Left ventricle myocardium inferior (tissue), 1 donor: ENCODE results near the gene PLCXD3. TPM values are rescaled to one million over a fixed set of nuclear protein-coding genes. Genes with fewer than 3 reads are reported as not detected.

ENCODE experiments used
- DNase-seq: peaks from one replicate; pipeline ENCODE4 v3.0.0-alpha.2; 2020
- H3K27ac ChIP-seq: fragments of 200-600 bp; replicated peaks from 2 replicates; pipeline ENCODE4 v1.8.0; 2021
- H3K27me3 ChIP-seq: fragments of 200-600 bp; 2 replicates; pipeline ENCODE4 v1.8.0; 2021; ENCODE audit warnings: low read depth
- H3K36me3 ChIP-seq: fragments of 200-600 bp; 2 replicates; pipeline ENCODE4 v1.8.0; 2021
- H3K4me1 ChIP-seq: fragments of 200-600 bp; 2 replicates; pipeline ENCODE4 v1.8.0; 2021
- H3K4me3 ChIP-seq: fragments of 200-600 bp; 2 replicates; pipeline ENCODE4 v1.8.0; 2021; ENCODE audit warnings: mild to moderate bottlenecking, moderate library complexity
- H3K9me3 ChIP-seq: fragments of 200-600 bp; replicated peaks from 2 replicates; pipeline ENCODE4 v1.8.0; 2021
- intact Hi-C: fragments of 100-400 bp; cut with micrococcal nuclease; formaldehyde crosslinking; loops from one replicate; pipeline ENCODE4 v1.11.0; 2022
- total RNA-seq: library from RNA; stranded (reverse); fragmentation: NEBNext Ultra II Directional; extraction: Animal tissue kit (Norgen Biotek cat#: 25700); gene quantifications from one replicate; pipeline ENCODE4 v1.2.1, GENCODE V29; 2021
- TF ChIP-seq, protein P1 (sequence below): fragments of 200-600 bp; IDR thresholded peaks from 2 replicates; pipeline ENCODE4 v1.8.0; 2021; ENCODE audit warnings: antibody characterized with exemption, mild to moderate bottlenecking, borderline replicate concordance
- donor health status: DM: no; HTN: yes; CAD: no; lungs with severe emphysema.

Gene PLCXD3
- total RNA-seq, 1 donor from 2014 or later = 73.1 TPM

- Histone ChIP-seq H3K36me3 (no peaks in the 10 kb centered on the region), H3K4me3 (no peak overlapping the region), H3K9me3 (no peaks in the 10 kb centered on the region), H3K27me3 (no peaks in the 10 kb centered on the region), H3K4me1 (peaks cover 38% of the 10 kb centered on the region), H3K27ac (no peak overlapping the region)
- intact Hi-C loops = no loop called here
- TF ChIP-seq, protein P1, sequence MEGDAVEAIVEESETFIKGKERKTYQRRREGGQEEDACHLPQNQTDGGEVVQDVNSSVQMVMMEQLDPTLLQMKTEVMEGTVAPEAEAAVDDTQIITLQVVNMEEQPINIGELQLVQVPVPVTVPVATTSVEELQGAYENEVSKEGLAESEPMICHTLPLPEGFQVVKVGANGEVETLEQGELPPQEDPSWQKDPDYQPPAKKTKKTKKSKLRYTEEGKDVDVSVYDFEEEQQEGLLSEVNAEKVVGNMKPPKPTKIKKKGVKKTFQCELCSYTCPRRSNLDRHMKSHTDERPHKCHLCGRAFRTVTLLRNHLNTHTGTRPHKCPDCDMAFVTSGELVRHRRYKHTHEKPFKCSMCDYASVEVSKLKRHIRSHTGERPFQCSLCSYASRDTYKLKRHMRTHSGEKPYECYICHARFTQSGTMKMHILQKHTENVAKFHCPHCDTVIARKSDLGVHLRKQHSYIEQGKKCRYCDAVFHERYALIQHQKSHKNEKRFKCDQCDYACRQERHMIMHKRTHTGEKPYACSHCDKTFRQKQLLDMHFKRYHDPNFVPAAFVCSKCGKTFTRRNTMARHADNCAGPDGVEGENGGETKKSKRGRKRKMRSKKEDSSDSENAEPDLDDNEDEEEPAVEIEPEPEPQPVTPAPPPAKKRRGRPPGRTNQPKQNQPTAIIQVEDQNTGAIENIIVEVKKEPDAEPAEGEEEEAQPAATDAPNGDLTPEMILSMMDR = no peak
- no peak for DNase-seq
Observed at GRCh38 chr5:41363343-41363986, 146.9 kb downstream of the PLCXD3 start.

- TF ChIP-seq, protein P1 = no peak
- intact Hi-C loops = no loop called here
Observed at GRCh38 chr5:41356786-41357185, 153.6 kb downstream of the PLCXD3 start.

DNA sequence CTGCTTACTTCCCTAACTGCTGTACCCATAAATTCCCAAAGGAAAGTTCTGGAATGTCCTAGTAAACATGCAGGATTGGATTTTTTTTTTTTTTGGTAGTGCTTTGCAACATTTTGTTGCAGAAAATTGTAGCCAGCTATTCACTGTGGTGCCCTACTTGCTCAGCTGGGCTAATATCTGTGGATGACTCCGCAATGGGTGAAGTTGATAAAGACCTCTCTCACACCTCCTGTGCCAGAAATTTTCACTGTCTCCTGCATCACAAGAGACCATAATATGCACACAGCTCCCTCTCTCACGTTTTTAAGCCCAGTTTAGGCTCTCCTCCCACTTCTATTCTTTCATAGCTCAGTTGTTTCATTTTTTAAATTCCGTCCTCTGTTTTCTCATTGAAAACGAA lies 160.6 kb downstream of the PLCXD3 start:
- DNase-seq = no peak
- Histone ChIP-seq H3K9me3 (no peaks in the 10 kb centered on the region), H3K36me3 (no peaks in the 10 kb centered on the region), H3K27me3 (no peaks in the 10 kb centered on the region), H3K4me3 (no peak overlapping the region), H3K27ac (peak overlapping the region; percentile 6), H3K4me1 (peaks cover 54% of the 10 kb centered on the region)
- intact Hi-C loops = no loop called here
- TF ChIP-seq, protein P1 = no peak

More at GRCh38 chr5:41356786-41357185, 153.6 kb downstream of the PLCXD3 start:
- Histone ChIP-seq H3K9me3 (no peaks in the 10 kb centered on the region), H3K27me3 (no peaks in the 10 kb centered on the region), H3K36me3 (no peaks in the 10 kb centered on the region), H3K27ac (no peak overlapping the region), H3K4me1 (peaks cover 17% of the 10 kb centered on the region), H3K4me3 (no peak overlapping the region)
- DNase-seq = no peak

GRCh38 chr5:41347569-41347968 lies 162.8 kb downstream of the PLCXD3 start:
- Histone ChIP-seq H3K27ac (peak overlapping the region; percentile 7), H3K4me1 (peaks cover 64% of the 10 kb centered on the region), H3K27me3 (no peaks in the 10 kb centered on the region), H3K36me3 (no peaks in the 10 kb centered on the region), H3K9me3 (no peaks in the 10 kb centered on the region), H3K4me3 (no peak overlapping the region)
- TF ChIP-seq, protein P1 = no peak
- intact Hi-C loops = no loop called here
- no peak for DNase-seq

DNA sequence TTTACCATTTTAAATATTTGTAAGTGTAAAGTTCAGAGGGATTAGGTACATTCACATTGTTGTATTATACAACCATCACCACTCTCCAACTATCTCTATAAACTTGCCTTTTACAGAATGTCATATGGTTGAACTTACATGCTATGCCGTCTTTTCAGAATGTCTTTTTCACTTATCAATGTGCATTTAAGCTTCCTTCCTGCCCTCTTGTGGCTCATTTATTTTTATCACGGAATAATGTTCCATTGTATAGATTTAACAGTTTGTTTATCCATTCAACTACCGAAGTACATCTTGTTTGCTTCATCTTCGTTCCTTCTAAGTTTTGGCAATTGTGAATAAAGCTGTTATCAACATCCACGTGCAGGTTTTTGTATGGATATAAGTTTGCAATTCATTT lies 163.8 kb downstream of the PLCXD3 start:
- H3K4me1 ChIP-seq = peaks cover 68% of the 10 kb centered on the region
- intact Hi-C loops = no loop called here
- no peaks in the 10 kb centered on the region for H3K9me3 ChIP-seq
- DNase-seq = no peak
- no peaks in the 10 kb centered on the region for H3K36me3 ChIP-seq
- H3K27ac ChIP-seq = no peak overlapping the region
- TF ChIP-seq, protein P1 = no peak
- no peaks in the 10 kb centered on the region for H3K27me3 ChIP-seq
- H3K4me3 ChIP-seq = no peak overlapping the region
